Neural crest cell (in vitro differentiated cells): ENCODE results near the gene SPTAN1. TPM values are rescaled to one million over a fixed set of nuclear protein-coding genes. Genes with fewer than 3 reads are reported as not detected.

Source experiments
- DNase-seq: peaks from one replicate; pipeline ENCODE4 v3.0.0; 2021; ENCODE audit warnings: low read depth, mixed read lengths, low spot score
- H3K27ac Mint-ChIP-seq: one replicate; pipeline ENCODE4 v1.8.0; 2021; ENCODE audit warnings: mild to moderate bottlenecking, mixed read lengths; ENCODE audit not compliant: unreplicated experiment
- H3K27me3 Mint-ChIP-seq: 2 replicates; pipeline ENCODE4 v1.8.0; 2021; ENCODE audit warnings: low read depth, mild to moderate bottlenecking, mixed read lengths
- H3K36me3 Mint-ChIP-seq: 2 replicates; pipeline ENCODE4 v1.8.0; 2021; ENCODE audit warnings: low read depth, mild to moderate bottlenecking, mixed read lengths
- H3K4me1 Mint-ChIP-seq: 2 replicates; pipeline ENCODE4 v1.8.0; 2021; ENCODE audit warnings: mixed read lengths
- H3K4me3 Mint-ChIP-seq: one replicate; pipeline ENCODE4 v1.8.0; 2021; ENCODE audit warnings: mild to moderate bottlenecking, mixed read lengths
- H3K9me3 Mint-ChIP-seq: 2 replicates; pipeline ENCODE4 v1.8.0; 2021; ENCODE audit warnings: mixed read lengths
- CTCF ChIP-seq: fragments of 200-600 bp; sonication (generic); conservative IDR thresholded peaks from 2 replicates; pipeline ENCODE4 v1.5.0; 2021; ENCODE audit warnings: antibody characterized with exemption, mild to moderate bottlenecking
- total RNA-seq: library from RNA; stranded (reverse); gene quantifications from 2 replicates; pipeline ENCODE4 v1.2.1, GENCODE V29; 2021

Gene SPTAN1
- total RNA-seq, 1 donor from 2014 or later = 289 TPM

GRCh38 chr9:128633601-128634000 lies 81.2 kb downstream of the SPTAN1 start:
- no peak for DNase-seq
- no peak for TF ChIP-seq CTCF
- peaks cover 2% of the 10 kb centered on the region for H3K27me3 Mint-ChIP-seq
- no peaks in the 10 kb centered on the region for H3K9me3 Mint-ChIP-seq
- peaks cover 7% of the 10 kb centered on the region for H3K36me3 Mint-ChIP-seq
- H3K27ac Mint-ChIP-seq = no peak overlapping the region
- H3K4me3 Mint-ChIP-seq = peak overlapping the region; percentile 47
- H3K4me1 Mint-ChIP-seq = peaks cover 5% of the 10 kb centered on the region

GRCh38 chr9:128634111-128634510 lies 81.7 kb downstream of the SPTAN1 start:
- DNase-seq = no peak
- Mint-ChIP-seq H3K27ac (no peak overlapping the region), H3K27me3 (no peaks in the 10 kb centered on the region), H3K4me3 (peak overlapping the region; percentile 47), H3K4me1 (peaks cover under 1% of the 10 kb centered on the region), H3K9me3 (no peaks in the 10 kb centered on the region), H3K36me3 (peaks cover 3% of the 10 kb centered on the region)
- no peak for TF ChIP-seq CTCF

- no peak for DNase-seq
- Mint-ChIP-seq H3K27ac (no peak overlapping the region), H3K4me3 (no peak overlapping the region), H3K9me3 (no peaks in the 10 kb centered on the region), H3K27me3 (no peaks in the 10 kb centered on the region), H3K4me1 (no peaks in the 10 kb centered on the region), H3K36me3 (peaks cover 3% of the 10 kb centered on the region)
- no peak for TF ChIP-seq CTCF
Measured at GRCh38 chr9:128634651-128635262, 82.4 kb downstream of the SPTAN1 start.

- Mint-ChIP-seq H3K9me3 (no peaks in the 10 kb centered on the region), H3K36me3 (peaks cover 3% of the 10 kb centered on the region)
Measured at GRCh38 chr9:128635266-128636023, 83.1 kb downstream of the SPTAN1 start.

GRCh38 chr9:128636024-128636390 lies 83.6 kb downstream of the SPTAN1 start:
- Mint-ChIP-seq H3K27me3 (no peaks in the 10 kb centered on the region), H3K36me3 (peaks cover 3% of the 10 kb centered on the region), H3K4me1 (no peaks in the 10 kb centered on the region), H3K9me3 (no peaks in the 10 kb centered on the region), H3K4me3 (no peak overlapping the region), H3K27ac (no peak overlapping the region)
- no peak for DNase-seq
- TF ChIP-seq CTCF = no peak

More at GRCh38 chr9:128635266-128636023, 83.1 kb downstream of the SPTAN1 start:
- no peak overlapping the region for H3K27ac Mint-ChIP-seq
- no peak overlapping the region for H3K4me3 Mint-ChIP-seq
- peak; percentile 86 for TF ChIP-seq CTCF
- peak; percentile 45 for DNase-seq
- H3K4me1 Mint-ChIP-seq = no peaks in the 10 kb centered on the region
- H3K27me3 Mint-ChIP-seq = no peaks in the 10 kb centered on the region
